ENCODE results near the gene RAET1E. TPM values are rescaled to one million over a fixed set of nuclear protein-coding genes. Genes with fewer than 3 reads are reported as not detected.
"Not testable (repeated sequence)": the region's sequence is repeated elsewhere in the genome, so short reads cannot be mapped to it uniquely, and the experiment has no call there.

The RAET1E gene
- total RNA-seq, 1 donor from 2014 or later = 0.13 TPM

DNA sequence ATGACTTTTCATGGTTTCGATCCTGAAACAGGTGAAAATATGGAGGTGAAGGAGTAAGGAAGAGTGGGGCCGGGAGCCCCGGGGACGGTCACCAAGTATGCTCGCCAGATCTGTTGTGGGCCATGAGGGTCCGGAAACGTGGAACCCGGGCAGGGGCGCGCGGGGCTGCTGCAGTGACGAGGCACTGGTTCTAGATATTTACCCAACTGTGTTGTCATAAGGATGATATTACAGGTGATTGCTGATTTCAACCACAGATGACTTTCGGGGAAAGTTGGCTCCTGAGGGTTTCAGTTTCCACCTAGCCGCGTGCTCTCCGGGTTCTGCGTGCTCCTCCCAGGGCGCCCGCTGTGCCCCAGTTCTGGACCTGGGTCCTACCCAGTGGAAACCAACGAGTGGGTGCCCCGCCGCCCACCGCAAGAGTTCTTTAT lies 12.8 kb upstream of the RAET1E start:
- DNase-seq (ENCODE audit: low read depth in 2 of 2) = no peak

DNA sequence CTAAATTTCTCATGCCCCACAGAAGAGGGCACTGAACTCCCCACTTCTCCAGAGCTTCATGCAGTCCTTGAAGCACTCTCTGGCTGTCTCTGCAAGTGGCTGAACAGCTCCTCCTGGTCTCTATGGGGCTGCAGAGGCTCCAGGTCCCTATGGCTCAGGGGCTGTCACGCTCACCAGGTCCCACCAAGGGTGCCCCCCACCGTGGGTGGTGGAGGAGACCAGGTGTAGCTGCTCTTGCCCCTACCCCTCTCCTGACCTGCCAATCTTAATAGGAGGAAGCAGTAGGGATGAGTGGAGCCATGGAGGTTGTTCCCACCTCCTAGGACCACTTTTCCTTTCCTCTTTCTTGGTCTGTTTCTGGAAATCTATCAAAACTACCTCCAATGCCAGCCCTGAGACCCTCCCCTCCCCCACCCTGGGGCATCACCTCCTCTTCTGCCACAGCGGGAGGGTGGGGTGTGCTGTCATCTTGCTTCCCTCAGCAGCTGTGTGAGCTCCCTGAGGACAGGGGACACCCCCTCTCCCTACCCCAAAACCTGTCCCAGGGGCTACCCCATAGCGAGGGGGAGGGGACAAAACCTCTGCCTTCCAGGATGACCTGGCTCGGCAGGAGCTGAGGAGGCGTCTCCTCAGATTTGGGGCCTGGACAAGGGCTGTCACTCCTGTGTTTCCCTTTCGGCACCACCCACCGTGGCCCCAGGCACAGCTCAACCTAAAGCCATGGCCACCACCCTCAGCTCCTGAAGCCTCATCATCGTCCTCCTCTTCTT lies 12.0 kb upstream of the RAET1E start:
- DNase-seq (ENCODE audit: low read depth in 2 of 2) = no peak

DNA sequence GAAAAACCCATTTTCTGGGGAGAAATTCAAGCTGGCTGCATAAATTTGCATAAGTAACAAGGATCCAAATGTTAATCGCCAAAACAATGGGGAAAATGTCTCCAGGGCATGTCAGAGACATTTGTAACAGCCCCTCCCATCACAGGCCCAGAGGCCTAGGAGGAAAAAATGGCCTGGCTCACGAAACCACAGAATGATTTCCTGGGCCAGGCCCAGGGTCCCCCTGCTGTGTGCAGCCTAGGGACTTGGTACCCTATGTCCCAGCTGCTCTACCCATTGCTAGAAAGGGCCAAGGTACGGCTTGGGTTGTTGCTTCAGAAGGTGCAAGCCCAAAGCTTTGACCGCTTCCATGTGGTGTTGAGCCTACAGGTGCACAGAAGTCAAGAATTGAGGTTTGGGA lies 10.6 kb upstream of the RAET1E start:
- DNase-seq (ENCODE audit: low read depth in 2 of 2) = not testable (repeated sequence)

DNA sequence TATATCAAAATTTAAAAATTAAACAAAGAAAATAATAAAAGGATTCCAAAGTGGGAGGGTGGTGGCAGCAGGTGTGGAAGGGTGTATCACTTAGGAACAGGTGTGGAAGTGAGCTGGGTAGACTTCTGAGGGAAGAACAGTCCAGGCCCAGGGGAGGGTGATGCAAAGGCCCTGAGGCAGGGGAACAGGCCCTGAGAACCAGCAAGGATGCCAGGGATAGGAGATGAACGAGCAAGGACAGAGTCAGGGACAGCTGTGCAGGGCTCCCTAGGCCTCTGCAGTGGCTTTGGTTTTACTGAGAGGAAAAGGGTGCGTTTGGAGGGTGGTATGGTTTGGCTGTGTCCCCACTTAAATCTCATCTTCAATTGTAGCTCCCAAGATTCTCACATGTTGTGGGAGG lies 9.4 kb upstream of the RAET1E start:
- DNase-seq (ENCODE audit: low read depth in 2 of 2) = no peak

DNA sequence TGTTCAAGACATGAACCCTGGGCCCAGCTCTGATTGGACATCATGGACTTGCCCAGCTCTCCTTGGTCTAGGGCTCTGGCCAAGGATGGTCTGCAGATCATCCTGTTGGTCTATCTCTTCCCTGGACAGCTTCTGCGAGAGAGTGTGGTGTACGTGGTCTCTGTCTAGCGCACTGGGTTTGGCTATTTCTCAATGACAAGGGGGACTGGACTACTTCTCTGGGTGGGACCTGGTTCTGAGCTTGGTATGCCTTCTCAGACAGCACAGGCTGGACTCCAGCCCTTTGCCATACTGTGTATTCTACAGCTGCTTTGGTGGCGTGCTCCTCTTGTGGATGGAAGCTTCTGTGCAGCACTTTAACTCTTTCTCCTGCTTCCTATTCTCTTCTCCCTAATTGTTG lies 8.5 kb upstream of the RAET1E start:
- DNase-seq (ENCODE audit: low read depth in 2 of 2) = no peak

DNA sequence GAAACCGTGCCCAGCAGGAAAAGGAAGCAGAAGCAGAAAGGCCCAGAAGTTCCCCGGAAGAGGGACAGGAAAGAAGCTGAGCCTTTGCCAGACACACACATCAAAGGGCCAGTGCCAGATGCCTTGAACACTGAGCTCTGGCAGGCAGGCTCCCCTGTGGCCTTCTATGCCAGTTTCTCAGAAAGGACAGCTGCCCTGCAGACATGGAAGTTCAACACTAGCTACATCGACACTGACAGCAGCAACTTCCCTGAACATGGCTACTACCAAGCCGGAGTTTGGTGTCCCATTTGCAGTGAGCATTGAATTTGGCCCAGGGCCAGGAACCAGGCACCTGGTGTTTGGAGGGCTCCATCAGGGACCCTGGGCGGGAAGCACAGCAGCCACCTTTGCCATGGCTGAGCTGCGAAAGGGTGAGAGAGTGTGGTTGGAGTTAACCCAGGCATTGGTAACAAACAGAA lies 8.0 kb upstream of the RAET1E start:
- DNase-seq (ENCODE audit: low read depth in 2 of 2) = no peak

DNA sequence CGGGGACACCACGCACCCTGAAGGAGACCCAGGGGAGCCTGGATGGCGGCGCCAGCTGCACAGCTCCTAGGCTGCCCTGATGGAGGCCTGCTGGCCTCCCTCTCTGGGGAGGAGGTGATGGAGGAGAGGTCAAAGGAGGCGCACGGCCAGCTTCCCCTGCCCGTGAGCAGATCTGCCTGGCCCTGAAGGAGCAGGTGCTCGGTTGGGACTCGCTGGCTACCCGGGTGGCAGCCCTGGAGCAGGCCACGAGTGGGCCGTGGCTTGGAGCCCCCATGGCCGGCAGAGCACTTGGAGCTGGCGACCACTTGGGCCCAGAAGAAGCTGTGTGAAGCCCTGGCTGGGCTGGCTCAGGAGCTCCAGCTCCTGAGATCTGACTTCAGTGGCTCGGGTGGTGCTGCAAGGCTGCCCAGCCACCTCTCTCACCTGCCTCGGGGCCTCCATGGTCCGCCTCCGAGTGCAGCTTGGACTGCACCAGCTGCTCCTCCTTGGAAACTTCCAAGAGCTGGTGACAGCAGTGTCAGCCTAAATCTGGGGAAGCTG lies 7.5 kb upstream of the RAET1E start:
- no peak for DNase-seq (ENCODE audit: low read depth in 2 of 2)

DNA sequence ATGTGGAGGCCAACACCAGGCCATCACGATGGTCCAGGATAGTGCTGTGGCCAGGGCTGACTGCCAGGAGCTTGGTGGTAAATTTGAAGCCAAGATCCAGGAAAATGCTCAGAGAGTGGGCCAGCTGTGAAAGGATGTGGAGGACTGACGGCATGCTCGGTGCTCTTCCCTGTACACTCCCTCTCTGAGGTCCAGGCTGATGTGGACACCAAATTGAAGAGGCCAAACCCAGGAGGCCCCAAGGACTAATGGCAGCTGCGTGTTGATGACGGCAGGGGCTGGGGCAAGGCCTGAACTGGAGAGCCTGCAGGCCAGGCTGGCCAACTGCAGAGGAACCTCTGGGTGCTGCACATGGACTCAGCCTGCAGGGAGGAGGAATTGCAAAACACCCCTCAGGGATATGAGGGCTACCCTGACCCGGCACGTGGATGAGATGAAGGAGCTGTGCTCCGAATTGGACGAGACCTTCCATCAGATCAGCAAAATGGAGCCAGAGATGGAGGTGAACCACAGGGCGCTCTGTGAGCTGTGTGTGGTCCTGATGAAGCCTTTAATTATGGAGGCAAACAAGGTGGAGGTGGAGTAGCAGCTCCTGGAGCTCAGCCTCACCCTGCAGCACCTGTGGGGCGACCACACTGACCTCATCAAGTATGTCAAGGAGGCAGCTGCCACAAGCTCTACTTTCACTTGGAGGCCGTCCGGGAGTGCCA lies 6.9 kb upstream of the RAET1E start:
- no peak for DNase-seq (ENCODE audit: low read depth in 2 of 2)

DNA sequence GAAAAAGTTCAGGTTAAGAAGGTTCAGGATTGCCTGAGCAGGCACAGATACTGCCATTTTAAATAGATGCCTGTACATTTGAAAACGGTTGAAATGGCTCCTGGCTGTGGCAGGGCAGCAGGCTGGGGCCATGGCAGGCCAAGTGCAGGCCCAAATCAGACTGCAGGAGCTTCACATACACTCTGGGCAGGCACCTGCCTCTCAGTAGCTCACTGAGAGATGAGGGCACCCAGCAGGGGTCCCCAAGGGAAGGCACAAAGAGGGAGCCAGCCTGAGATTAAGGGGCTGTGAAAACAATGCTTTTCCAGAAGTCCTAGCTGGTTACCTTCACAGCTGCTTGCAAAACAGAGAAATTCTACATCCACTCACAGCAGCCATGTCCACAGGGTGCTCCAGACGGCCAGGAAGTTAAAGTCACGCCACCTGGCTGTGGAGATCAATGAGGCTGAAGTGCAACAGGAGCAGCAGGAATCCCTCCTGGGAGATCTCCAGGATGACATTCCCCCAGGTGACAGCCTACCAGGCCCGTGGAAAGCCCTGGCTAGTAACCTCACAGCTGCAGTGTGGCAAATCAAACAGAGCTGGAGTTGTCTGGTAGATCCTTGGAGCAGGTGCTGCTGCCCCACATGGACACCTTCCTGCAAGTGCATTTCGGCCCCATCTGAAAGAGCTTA lies 6.2 kb upstream of the RAET1E start:
- DNase-seq (ENCODE audit: low read depth in 2 of 2) = no peak

DNA sequence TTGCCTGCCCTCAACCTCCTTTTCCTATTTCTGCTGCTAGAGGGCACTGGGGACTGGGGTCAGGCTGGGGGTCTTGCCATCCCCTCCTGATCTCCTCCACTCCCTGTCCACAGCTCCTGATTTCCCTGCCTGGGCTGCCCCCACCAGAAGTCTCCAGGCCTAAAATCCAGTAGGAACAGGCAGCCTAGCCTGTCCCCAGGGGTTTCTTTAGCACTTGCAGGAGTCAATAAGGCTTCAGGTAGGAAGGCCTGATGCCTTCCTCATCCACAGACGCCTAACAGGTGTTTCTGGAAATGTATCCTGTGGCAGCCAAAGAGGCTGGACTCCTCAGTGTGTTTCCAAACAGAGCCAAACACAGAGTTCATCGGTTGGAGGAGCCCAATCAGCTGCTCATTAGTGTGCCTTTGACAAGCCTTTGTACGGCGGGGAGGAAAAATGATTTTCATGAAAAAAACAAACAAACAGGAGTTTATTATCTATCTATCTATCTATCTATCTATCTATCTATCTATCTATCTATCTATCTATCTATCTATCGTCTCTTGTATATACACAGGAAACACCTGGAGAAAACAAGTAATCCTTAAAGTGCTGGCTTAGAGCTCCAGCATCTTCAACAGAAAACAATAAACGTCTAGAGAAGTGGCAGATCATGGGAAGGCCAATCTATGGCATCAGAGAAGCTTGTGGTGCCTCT lies 3.7 kb upstream of the RAET1E start:
- DNase-seq (ENCODE audit: low read depth in 2 of 2) = no peak

DNA sequence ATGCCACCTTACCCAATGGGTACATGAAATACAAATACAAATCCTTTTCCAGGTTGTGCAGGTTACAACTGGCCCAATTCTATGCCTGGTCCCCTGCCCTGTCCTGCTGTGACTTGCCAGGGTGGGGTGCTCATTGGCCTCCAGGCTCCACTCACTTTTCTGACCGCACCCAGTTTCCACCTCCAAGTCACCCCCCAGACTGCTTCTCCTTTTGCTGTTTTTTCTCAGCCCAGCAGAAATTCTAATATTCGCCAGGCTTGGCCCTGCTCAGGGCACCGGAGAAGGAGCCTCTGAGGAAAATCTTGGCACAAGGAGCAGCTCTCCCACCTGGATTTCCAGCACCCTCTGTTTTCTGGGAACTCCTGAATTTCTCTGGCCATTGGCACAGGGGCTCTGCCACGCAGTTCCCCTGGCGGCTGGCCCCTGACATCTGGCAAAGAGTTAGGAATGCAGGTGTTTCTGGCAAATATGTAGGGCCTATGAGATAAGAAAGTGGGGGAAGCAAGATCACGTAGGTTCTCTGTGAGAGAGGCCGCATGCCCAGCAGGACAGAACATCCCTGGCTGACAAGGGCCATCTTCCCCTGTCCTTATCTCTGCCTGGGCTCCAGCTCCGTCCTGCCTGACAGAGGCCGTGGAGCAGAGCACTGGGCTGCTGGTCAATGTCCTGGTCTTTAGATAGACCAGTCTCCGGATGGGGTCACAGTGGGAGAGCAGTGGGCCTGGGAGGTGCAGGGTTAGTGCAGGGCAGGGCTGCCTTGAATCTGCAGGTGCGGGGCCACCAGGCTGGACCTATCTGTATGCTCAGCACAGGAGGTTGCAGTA lies 2.9 kb upstream of the RAET1E start:
- DNase-seq (ENCODE audit: low read depth in 2 of 2) = no peak

DNA sequence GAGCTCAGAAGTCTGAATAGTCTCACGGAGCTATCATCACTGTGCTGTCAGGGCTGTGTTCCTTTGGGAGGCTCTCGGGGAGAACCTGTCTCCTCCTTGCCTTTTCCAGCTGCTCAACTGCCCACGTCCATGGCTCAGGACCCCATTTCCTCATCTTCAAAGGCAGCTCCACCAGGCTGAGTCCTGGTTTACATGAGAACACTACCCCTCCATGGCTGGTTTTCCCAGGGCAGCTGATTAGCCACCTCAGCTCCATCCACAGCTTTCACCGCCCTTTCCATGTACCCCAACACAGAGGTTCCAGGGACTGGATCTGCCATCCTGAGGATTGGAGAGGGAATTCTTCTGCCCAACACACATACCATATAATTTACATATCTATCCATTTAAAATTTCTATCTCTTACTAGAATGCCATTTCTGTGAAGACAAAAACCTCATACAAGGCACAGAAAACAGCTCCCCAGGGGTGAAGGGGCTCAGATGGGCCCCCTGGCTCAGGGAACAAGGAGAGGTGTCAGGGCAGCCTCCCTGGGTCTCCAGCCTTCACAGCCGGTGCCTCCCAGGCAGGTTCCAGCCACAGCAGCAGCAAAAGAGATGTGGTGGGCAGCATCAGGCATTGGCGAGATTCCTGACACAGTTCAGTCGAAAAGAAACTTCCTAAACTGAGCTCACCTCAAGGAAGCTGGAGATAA lies 2.2 kb upstream of the RAET1E start:
- DNase-seq (ENCODE audit: low read depth in 2 of 2) = no peak

DNA sequence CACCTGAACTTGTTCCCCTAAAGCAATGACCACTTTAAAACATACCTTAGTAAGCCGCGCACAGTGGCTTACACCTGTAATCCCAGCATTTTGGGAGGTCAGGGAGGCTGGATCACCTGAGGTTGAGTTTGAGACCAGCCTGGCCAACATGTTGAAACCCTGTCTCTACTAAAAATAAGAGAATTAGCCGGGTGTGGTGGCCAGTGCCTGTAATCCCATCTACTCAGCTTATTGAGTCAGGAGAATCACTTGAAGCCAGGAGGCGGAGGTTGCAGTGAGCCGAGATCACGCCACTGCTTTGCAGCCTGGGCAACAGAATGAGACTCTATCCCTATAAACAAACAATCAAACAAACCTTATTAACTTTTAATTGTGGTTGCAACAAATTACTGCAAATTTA lies 1.6 kb upstream of the RAET1E start:
- DNase-seq (ENCODE audit: low read depth in 2 of 2) = no peak

DNA sequence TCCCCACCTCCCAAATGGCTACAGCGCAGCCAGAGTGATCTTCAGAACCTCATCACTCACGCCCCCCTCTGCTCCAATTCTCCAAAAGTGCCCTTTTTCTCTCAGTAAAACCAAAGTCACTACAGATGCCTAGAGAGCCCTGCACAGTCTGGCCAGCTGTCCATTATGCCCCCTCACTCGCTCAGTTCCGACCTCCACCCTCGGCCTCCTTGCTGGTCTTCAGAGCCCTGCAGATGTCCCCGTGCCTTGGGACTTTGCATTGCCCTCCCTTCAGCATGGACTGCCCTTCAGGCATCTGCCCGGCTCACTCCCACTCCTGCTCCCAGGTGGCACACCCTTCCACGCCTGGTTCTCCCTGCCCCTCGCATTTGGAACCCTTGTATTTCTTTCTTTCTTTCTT lies 1.1 kb upstream of the RAET1E start:
- DNase-seq (ENCODE audit: low read depth in 2 of 2) = no peak

DNA sequence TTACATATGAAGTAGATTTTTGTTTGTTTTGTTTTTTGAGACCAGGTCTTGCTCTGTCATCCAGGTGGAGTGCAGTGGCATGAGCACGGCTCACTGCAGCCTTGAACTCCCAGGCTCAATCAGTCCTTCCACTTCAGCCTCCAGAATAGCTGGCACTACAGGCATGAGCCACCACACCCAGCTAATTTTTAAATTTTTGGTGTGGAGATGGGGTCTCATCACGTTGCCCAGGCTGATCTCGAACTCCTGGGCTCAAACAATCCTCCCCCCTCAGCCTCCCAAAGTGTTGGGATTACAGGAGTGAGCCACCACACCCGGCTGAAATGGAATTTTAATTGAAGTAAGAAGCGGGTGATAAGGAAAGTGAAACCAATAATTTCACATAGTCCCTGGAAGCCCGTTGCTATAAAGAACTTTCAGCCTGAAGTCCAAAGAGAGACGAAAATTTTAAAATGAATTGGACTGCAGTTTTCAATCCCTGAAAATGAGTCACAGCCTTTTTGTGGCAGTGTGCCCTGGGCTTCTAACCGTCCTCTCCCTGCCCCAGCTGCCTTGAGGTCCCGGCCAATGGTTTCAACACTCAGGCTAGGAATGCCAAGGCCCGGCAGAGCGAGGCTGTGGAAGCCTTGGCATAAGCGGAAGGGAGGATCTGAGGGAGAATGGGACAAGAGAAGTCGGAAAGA lies 757 bp downstream of the RAET1E start:
- DNase-seq (ENCODE audit: low read depth in 2 of 2) = peak; percentile 3 to 44

DNA sequence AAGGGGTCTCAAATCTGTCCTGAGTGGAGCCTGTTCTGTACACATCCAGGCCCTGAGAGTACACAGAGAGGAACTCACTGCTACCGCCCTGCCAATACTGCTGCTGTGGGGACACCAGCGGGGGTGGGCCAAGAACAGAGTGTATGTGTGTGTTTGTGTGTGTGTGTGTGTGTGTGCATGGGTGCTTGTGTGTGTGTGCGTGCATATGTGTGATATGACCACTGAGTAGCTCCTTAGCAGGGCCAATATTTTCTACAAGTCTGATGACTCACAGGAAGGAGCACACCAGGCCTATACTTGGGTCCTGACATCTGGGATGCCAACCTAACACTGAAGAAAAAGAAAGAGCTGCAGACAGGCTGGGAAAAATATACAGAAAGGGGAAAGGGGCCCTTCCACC lies 1.4 kb downstream of the RAET1E start:
- peak in 1 of 2 donors; percentile 38 for DNase-seq (ENCODE audit: low read depth in 2 of 2)

DNA sequence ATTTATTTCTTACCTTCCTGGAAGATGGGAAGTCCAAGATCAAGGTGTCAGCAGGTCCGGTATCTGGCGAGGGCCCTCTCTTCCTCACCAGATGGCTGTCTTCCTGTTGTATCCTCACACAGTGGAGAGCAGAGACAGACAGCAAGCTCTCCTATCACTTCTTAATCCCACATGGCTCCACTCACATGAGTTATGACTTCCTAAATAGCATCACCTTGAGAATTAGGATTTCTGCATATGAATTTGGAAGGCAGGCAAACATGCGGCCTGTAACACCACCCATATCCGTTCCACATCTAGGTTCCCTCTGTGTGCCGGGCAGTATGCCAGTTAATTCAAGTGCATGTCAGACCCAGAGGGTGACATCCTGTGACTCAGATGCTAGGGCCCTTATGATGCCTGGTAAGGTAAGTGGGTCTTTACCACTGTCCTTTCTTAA lies 2.1 kb downstream of the RAET1E start:
- peak; percentile 33 to 86 for DNase-seq (ENCODE audit: low read depth in 2 of 2)

DNA sequence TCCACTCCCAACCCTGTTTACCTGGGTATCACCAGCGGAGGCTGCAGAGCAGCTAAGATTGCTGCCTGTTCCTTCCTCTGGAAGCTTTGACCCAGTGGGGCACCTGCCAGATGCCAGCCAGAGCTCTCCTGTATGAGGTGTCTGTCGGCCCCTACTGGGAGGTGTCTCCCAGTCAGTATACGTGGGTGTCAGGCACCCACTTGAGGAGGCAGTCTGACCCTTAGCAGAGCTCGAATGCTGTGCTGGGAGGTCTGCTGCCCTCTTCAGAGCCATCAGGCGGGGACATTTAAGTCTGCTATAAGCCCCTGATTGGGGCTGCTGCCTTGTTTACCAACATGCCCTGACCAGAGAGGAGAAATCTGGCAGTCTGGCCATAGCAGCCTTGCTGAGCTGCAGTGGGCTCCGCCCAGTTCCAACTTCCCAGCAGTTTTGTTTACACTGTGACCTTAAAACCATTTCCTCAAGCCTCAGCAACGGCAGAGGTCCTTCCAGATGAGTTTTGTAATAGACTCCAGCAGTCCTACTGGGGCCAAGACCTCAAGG lies 2.8 kb downstream of the RAET1E start:
- DNase-seq (ENCODE audit: low read depth in 2 of 2) = peak in 1 of 2 donors; percentile 42

DNA sequence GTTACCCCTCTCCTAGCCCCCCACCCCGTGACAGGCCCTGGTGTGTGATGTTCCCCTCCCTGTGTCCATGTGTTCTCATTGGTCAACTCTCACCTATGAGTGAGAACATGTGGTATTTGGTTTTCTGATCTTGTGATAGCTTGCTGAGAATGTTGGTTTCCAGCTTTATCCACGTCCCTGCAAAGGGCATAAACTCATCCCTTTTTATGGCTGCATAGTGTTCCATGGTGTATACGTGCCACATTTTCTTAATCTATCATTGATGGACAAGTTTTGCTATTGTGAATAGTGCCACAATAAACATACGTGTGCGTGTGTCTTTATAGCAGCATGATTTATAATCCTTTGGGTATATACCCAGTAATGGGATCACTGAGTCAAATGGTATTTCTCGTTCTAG lies 6.0 kb downstream of the RAET1E start:
- DNase-seq (ENCODE audit: low read depth in 2 of 2) = not testable (repeated sequence)
